LHCN-M2 (cell line): ENCODE results near the gene MSX2. TPM values are rescaled to one million over a fixed set of nuclear protein-coding genes. Genes with fewer than 3 reads are reported as not detected.

ENCODE experiments used
- DNase-seq: peaks from one replicate; pipeline ENCODE4 v3.0.0-alpha.2; 2012; ENCODE audit warnings: low read depth
- total RNA-seq: library from RNA; depleted of rRNA; stranded (reverse); fragments of >200 nt; gene quantifications from 2 replicates; pipeline ENCODE4 v1.2.3, GENCODE V29; 2014

The MSX2 gene
- total RNA-seq, 1 experiment from 2014 or later = 4.9 TPM

- no peak for DNase-seq
Observed at GRCh38 chr5:174773371-174773770, 49.0 kb downstream of the MSX2 start.

GRCh38 chr5:174775081-174775480 is 50.7 kb downstream of the MSX2 start:
- no peak for DNase-seq

- no peak for DNase-seq
Observed at GRCh38 chr5:174777111-174777510, 52.7 kb downstream of the MSX2 start.

GRCh38 chr5:174777583-174777982 is 53.2 kb downstream of the MSX2 start:
- no peak for DNase-seq
